Vagina (tissue), 2 donors: ENCODE measurements around the gene PHKB. TPM values are rescaled to one million over a fixed set of nuclear protein-coding genes. Genes with fewer than 3 reads are reported as not detected.

Experiments
- DNase-seq, 2 donors: peaks; one replicate each; pipeline ENCODE4 v3.0.0-alpha.2; 2017; ENCODE audit errors: extremely low spot score in 2 of 2
- H3K27ac ChIP-seq: fragments of 200-600 bp; sonication (generic); one replicate; pipeline ENCODE4 v1.5.1; 2019
- H3K27me3 ChIP-seq: fragments of 200-600 bp; sonication (generic); one replicate; pipeline ENCODE4 v1.5.1; 2019
- H3K36me3 ChIP-seq, 2 donors: fragments of 200-600 bp; sonication (generic); one replicate each; pipeline ENCODE4 v1.5.1; 2017 to 2019
- H3K4me1 ChIP-seq: fragments of 200-600 bp; sonication (generic); one replicate; pipeline ENCODE4 v1.5.1; 2019
- H3K4me3 ChIP-seq, 2 donors: fragments of 200-600 bp; sonication (generic); 1 replicate in 1 of 2; 2 replicates in 1 of 2; pipeline ENCODE4 v1.5.1; 2016 to 2019
- H3K9me3 ChIP-seq: fragments of 200-600 bp; sonication (generic); one replicate; pipeline ENCODE4 v1.5.1; 2019
- CTCF ChIP-seq, 3 experiments: fragments of 450-650 bp in 2 of 3; fragments of 200-600 bp in 1 of 3; sonication (generic) in 1 of 3; IDR thresholded peaks; one replicate each; pipeline ENCODE4 v1.5.1; 2017 to 2019; ENCODE audit warnings: antibody characterized with exemption in 3 of 3, mild to moderate bottlenecking in 2 of 3, moderate library complexity in 2 of 3
- POLR2A ChIP-seq, 2 donors: fragments of 450-650 bp; IDR thresholded peaks; one replicate each; pipeline ENCODE4 v1.6.1; 2017; ENCODE audit warnings: antibody characterized with exemption in 2 of 2, mild to moderate bottlenecking in 2 of 2, moderate library complexity in 2 of 2
- POLR2AphosphoS5 ChIP-seq, 2 donors: sonication (generic); formaldehyde crosslinking; IDR thresholded peaks; one replicate each; pipeline ENCODE4 v1.9.0; 2017; ENCODE audit warnings: antibody characterized with exemption in 2 of 2, mild to moderate bottlenecking in 2 of 2, low read depth in 1 of 2; ENCODE audit not compliant: insufficient read depth in 1 of 2
- intact Hi-C: fragments of 100-400 bp; cut with DNase I; formaldehyde crosslinking; loops from one replicate; pipeline ENCODE4 v1.15.1; 2023
- total RNA-seq: library from RNA; depleted of rRNA; stranded (reverse); fragments of >200 nt; gene quantifications from one replicate; pipeline ENCODE4 v1.2.3, GENCODE V29; 2016

The PHKB gene
- total RNA-seq, 1 donor from 2014 or later: 64.8 TPM

DNA sequence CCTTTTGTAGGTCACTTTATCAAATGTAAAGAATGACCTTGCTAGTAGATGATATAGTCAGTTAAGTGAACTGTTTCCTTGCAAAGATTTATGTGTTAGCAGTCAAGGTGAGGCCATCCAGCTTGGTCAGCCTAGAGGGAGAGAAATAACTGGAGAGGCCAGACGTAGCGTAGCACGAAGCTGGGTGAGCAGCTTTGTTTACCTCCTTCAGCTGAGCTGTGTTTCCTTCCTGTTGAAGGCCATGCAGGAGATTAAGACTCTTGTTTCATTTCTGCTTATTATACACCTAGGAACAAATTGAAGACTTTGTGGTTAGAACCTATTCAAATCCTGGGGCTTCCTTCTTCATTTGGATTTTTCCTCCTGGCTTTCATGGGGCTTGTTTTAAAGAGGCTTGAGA, 267.1 kb downstream of the PHKB start:
- Histone ChIP-seq H3K4me3 (no peak overlapping the region), H3K27me3 (no peaks in the 10 kb centered on the region), H3K9me3 (no peaks in the 10 kb centered on the region), H3K4me1 (no peaks in the 10 kb centered on the region), H3K36me3 (no peaks in the 10 kb centered on the region), H3K27ac (no peak overlapping the region)
- intact Hi-C loops: no loop called here
- no peak for TF ChIP-seq POLR2A (IDR thresholded peaks at IDR 0.05)
- TF ChIP-seq POLR2AphosphoS5 (IDR thresholded peaks at IDR 0.05; ENCODE audit: insufficient read depth in 1 of 2, low read depth in 1 of 2): no peak
- no peak for TF ChIP-seq CTCF (IDR thresholded peaks at IDR 0.05)
- no peak for DNase-seq

GRCh38 chr16:47729701-47730100, 268.6 kb downstream of the PHKB start:
- DNase-seq: no peak
- no peaks in the 10 kb centered on the region for H3K9me3 ChIP-seq
- intact Hi-C loops: no loop called here
- H3K4me1 ChIP-seq: no peaks in the 10 kb centered on the region
- H3K36me3 ChIP-seq: no peaks in the 10 kb centered on the region
- H3K27me3 ChIP-seq: no peaks in the 10 kb centered on the region
- TF ChIP-seq CTCF (IDR thresholded peaks at IDR 0.05) (no peak), POLR2A (IDR thresholded peaks at IDR 0.05) (no peak), POLR2AphosphoS5 (IDR thresholded peaks at IDR 0.05; ENCODE audit: insufficient read depth in 1 of 2, low read depth in 1 of 2) (no peak)
- H3K27ac ChIP-seq: no peak overlapping the region
- H3K4me3 ChIP-seq: no peak overlapping the region

GRCh38 chr16:47731252-47731651, 270.1 kb downstream of the PHKB start:
- intact Hi-C loops: no loop called here
- H3K27ac ChIP-seq: no peak overlapping the region
- TF ChIP-seq POLR2AphosphoS5 (IDR thresholded peaks at IDR 0.05; ENCODE audit: insufficient read depth in 1 of 2, low read depth in 1 of 2) (no peak), POLR2A (IDR thresholded peaks at IDR 0.05) (no peak), CTCF (IDR thresholded peaks at IDR 0.05) (no peak)
- DNase-seq: no peak
- H3K4me3 ChIP-seq: no peak overlapping the region
- H3K4me1 ChIP-seq: no peaks in the 10 kb centered on the region
- no peaks in the 10 kb centered on the region for H3K36me3 ChIP-seq
- no peaks in the 10 kb centered on the region for H3K27me3 ChIP-seq
- H3K9me3 ChIP-seq: no peaks in the 10 kb centered on the region

GRCh38 chr16:47732122-47732521, 271.0 kb downstream of the PHKB start:
- Histone ChIP-seq H3K4me1 (no peaks in the 10 kb centered on the region), H3K4me3 (no peak overlapping the region), H3K27ac (no peak overlapping the region), H3K36me3 (no peaks in the 10 kb centered on the region), H3K9me3 (no peaks in the 10 kb centered on the region), H3K27me3 (no peaks in the 10 kb centered on the region)
- no peak for TF ChIP-seq CTCF (IDR thresholded peaks at IDR 0.05)
- TF ChIP-seq POLR2A (IDR thresholded peaks at IDR 0.05): no peak
- TF ChIP-seq POLR2AphosphoS5 (IDR thresholded peaks at IDR 0.05; ENCODE audit: insufficient read depth in 1 of 2, low read depth in 1 of 2): no peak
- DNase-seq: no peak
- intact Hi-C loops: no loop called here

- Histone ChIP-seq H3K36me3 (no peaks in the 10 kb centered on the region), H3K9me3 (no peaks in the 10 kb centered on the region), H3K27ac (no peak overlapping the region), H3K27me3 (no peaks in the 10 kb centered on the region), H3K4me3 (no peak overlapping the region), H3K4me1 (no peaks in the 10 kb centered on the region)
- intact Hi-C loops: no loop called here
- TF ChIP-seq CTCF (IDR thresholded peaks at IDR 0.05): no peak
- no peak for TF ChIP-seq POLR2AphosphoS5 (IDR thresholded peaks at IDR 0.05; ENCODE audit: insufficient read depth in 1 of 2, low read depth in 1 of 2)
- no peak for TF ChIP-seq POLR2A (IDR thresholded peaks at IDR 0.05)
- no peak for DNase-seq
Measured at GRCh38 chr16:47732523-47733111, 271.5 kb downstream of the PHKB start.
